Upper lobe of left lung (tissue), 6 donors: Measurements from ENCODE around the gene CCDC106. TPM values are rescaled to one million over a fixed set of nuclear protein-coding genes. Genes with fewer than 3 reads are reported as not detected.

Experiments
- ATAC-seq, 2 donors: fragments of 200-7000 bp; cut with Tn5 transposase; one replicate each; pipeline ENCODE4 v1.9.1; 2022; ENCODE audit warnings: mild to moderate bottlenecking in 2 of 2, moderate library complexity in 2 of 2; ENCODE audit not compliant: low FRiP score in 2 of 2
- DNase-seq, 2 donors: peaks; one replicate each; pipeline ENCODE4 v3.0.0-alpha.2; 2019 to 2020
- H3K27ac ChIP-seq, 4 donors: fragments of 200-600 bp; sonication (generic); one replicate each; pipeline ENCODE4 v1.5.1; 2016 to 2019
- H3K27me3 ChIP-seq, 4 donors: fragments of 200-600 bp; sonication (generic); one replicate each; pipeline ENCODE4 v1.5.1; 2017 to 2019
- H3K36me3 ChIP-seq, 4 donors: fragments of 200-600 bp; sonication (generic); one replicate each; pipeline ENCODE4 v1.5.1; 2016 to 2019
- H3K4me1 ChIP-seq, 4 donors: fragments of 200-600 bp; sonication (generic); one replicate each; pipeline ENCODE4 v1.5.1; 2018 to 2019
- H3K4me3 ChIP-seq, 4 donors: fragments of 200-600 bp; sonication (generic); one replicate each; pipeline ENCODE4 v1.5.1; 2017 to 2019; ENCODE audit warnings: mild to moderate bottlenecking in 2 of 4, moderate library complexity in 1 of 4
- H3K9me3 ChIP-seq, 4 donors: fragments of 200-600 bp; sonication (generic); one replicate each; pipeline ENCODE4 v1.5.1; 2018 to 2019
- CTCF ChIP-seq, 6 experiments: fragments of 450-650 bp in 4 of 6; fragments of 200-600 bp in 2 of 6; sonication (generic) in 2 of 6; IDR thresholded peaks; one replicate each; pipeline ENCODE4 v1.5.1; 2016 to 2019; ENCODE audit warnings: antibody characterized with exemption in 6 of 6
- EP300 ChIP-seq, 4 donors: sonication (generic); formaldehyde crosslinking; IDR thresholded peaks; one replicate each; pipeline ENCODE4 v1.5.1; 2017; ENCODE audit warnings: antibody characterized with exemption in 4 of 4, control low read depth in 2 of 4
- POLR2A ChIP-seq, 4 donors: fragments of 450-650 bp; IDR thresholded peaks; one replicate each; pipeline ENCODE4 v1.5.1; 2016 to 2017; ENCODE audit warnings: antibody characterized with exemption in 4 of 4, mild to moderate bottlenecking in 2 of 4
- POLR2AphosphoS5 ChIP-seq, 2 donors: sonication (generic); formaldehyde crosslinking; IDR thresholded peaks; one replicate each; pipeline ENCODE4 v1.5.1; 2017; ENCODE audit warnings: antibody characterized with exemption in 2 of 2
- WGBS, 2 donors: methylation state at CpG; one replicate each; pipeline ENCODE4 v1.1.5; 2017 to 2018; 5-methylcytosine and 5-hydroxymethylcytosine counted together
- total RNA-seq, 6 donors: library from RNA; depleted of rRNA in 4 of 6; stranded (reverse); fragments of >200 nt in 4 of 6; gene quantifications; one replicate each; pipeline versions ENCODE4 v1.1.0 to v1.2.1, GENCODE V29; 2016 to 2021
- donor health status: DM: no; HTN: no; CAD: no; lungs with moderate emphysema.
- donor health status: DM: no; HTN: yes; CAD: no; lungs with severe emphysema.

The CCDC106 gene
- total RNA-seq, 6 donors from 2014 or later, result 15.3 to 44.0 (median 17.1) TPM

GRCh38 chr19:55651236-55651635 lies 3.2 kb downstream of the CCDC106 start:
- DNase-seq, result no peak
- 93 to 97% methylated on average over 16 to 18 of the region's 18 CpGs for WGBS, 2 donors

GRCh38 chr19:55652311-55653128 lies 4.5 kb downstream of the CCDC106 start:
- Histone ChIP-seq H3K27me3 (no peaks in the 10 kb centered on the region), H3K4me1 (peaks cover 38 to 57% (median 40%) of the 10 kb centered on the region in 4 donors), H3K27ac (peak overlapping the region in 2 of 4 donors; percentile 99 to 100), H3K36me3 (peaks cover 0 to 11% (median 0%) of the 10 kb centered on the region in 4 donors), H3K9me3 (no peaks in the 10 kb centered on the region), H3K4me3 (no peak overlapping the region)
- WGBS, 2 donors, result 84 to 86% methylated on average over 63 of the region's 71 CpGs
- DNase-seq, result peak in 1 of 2 donors; percentile 90
- ATAC-seq, result no peak
- no peak for TF ChIP-seq CTCF (IDR thresholded peaks at IDR 0.05)
- TF ChIP-seq POLR2AphosphoS5 (IDR thresholded peaks at IDR 0.05), result no peak
- TF ChIP-seq POLR2A (IDR thresholded peaks at IDR 0.05), result no peak
- no peak for TF ChIP-seq EP300 (IDR thresholded peaks at IDR 0.05)

More at GRCh38 chr19:55651236-55651635, 3.2 kb downstream of the CCDC106 start:
- H3K36me3 ChIP-seq, result peaks cover 0 to 11% (median 0%) of the 10 kb centered on the region in 4 donors
- no peak overlapping the region for H3K27ac ChIP-seq
- no peaks in the 10 kb centered on the region for H3K27me3 ChIP-seq
- no peaks in the 10 kb centered on the region for H3K9me3 ChIP-seq
- TF ChIP-seq CTCF (IDR thresholded peaks at IDR 0.05), result no peak
- no peak for TF ChIP-seq POLR2A (IDR thresholded peaks at IDR 0.05)
- no peak for TF ChIP-seq EP300 (IDR thresholded peaks at IDR 0.05)
- no peak for TF ChIP-seq POLR2AphosphoS5 (IDR thresholded peaks at IDR 0.05)
- no peak for ATAC-seq
- no peak overlapping the region for H3K4me3 ChIP-seq
- peaks cover 31 to 51% (median 36%) of the 10 kb centered on the region in 4 donors for H3K4me1 ChIP-seq

DNA sequence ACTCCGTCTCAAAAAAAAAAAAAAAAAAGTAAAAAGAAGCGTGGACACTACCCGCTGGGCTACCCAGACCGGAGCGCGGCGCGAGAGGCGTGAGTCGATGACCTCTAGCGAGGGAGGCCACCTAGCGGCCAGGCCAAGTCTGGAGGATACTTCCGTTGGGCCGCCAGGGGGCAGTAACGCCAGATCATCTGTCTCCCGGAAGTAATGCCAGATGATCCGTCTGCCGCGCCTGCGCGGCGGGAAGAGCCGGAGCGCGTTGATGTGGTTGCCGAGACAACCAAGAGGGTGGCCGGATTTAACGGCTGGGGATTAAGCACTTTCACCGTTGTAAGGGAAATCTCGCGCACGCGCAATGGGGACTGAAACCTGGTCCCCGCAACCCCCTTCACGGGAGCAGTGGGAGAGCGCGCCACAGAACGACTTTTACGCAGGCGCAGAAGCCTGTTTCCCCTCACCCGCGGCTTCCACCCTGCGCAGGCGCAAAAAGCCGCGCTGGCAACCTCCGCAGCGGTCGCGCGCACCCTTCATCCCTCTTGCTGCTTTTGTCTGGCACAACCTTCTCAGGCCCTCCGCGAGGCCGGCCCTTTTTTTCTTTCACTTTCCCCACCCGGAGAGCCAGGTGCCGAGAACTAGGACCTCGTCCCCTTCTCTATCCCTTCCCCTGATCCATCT lies 5.8 kb downstream of the CCDC106 start:
- peak; percentile 84 to 94 for TF ChIP-seq POLR2AphosphoS5 (IDR thresholded peaks at IDR 0.05)
- peak; percentile 98 to 100 (median 100) for TF ChIP-seq CTCF (IDR thresholded peaks at IDR 0.05)
- TF ChIP-seq POLR2A (IDR thresholded peaks at IDR 0.05), result peak; percentile 60 to 94 (median 78)
- TF ChIP-seq EP300 (IDR thresholded peaks at IDR 0.05), result no peak
- Histone ChIP-seq H3K4me3 (peak overlapping the region; percentile 39 to 99 (median 91)), H3K27ac (peak overlapping the region; percentile 96 to 100 (median 99)), H3K9me3 (no peaks in the 10 kb centered on the region), H3K27me3 (no peaks in the 10 kb centered on the region), H3K4me1 (peaks cover 41 to 57% (median 47%) of the 10 kb centered on the region in 4 donors), H3K36me3 (peaks cover 0 to 11% (median under 1%) of the 10 kb centered on the region in 4 donors)
- ATAC-seq (peak; percentile 85 to 93), DNase-seq (peak; percentile 97 to 98)
- 0 to 1% methylated on average over 38 to 55 of the region's 57 CpGs for WGBS, 2 donors

GRCh38 chr19:55654323-55654867 lies 6.4 kb downstream of the CCDC106 start:
- DNase-seq (peak in 1 of 2 donors; percentile 99), ATAC-seq (peak; percentile 91 to 95)
- H3K27me3 ChIP-seq, result no peaks in the 10 kb centered on the region
- WGBS, 2 donors, result 0% methylated on average over 23 to 42 of the region's 52 CpGs
- peak overlapping the region; percentile 96 to 100 (median 99) for H3K27ac ChIP-seq
- no peaks in the 10 kb centered on the region for H3K9me3 ChIP-seq
- no peak for TF ChIP-seq EP300 (IDR thresholded peaks at IDR 0.05)
- no peak for TF ChIP-seq POLR2A (IDR thresholded peaks at IDR 0.05)
- no peak for TF ChIP-seq CTCF (IDR thresholded peaks at IDR 0.05)
- no peak for TF ChIP-seq POLR2AphosphoS5 (IDR thresholded peaks at IDR 0.05)
- H3K4me1 ChIP-seq, result peaks cover 41 to 57% (median 46%) of the 10 kb centered on the region in 4 donors
- peak overlapping the region; percentile 39 to 99 (median 91) for H3K4me3 ChIP-seq
- peaks cover 0 to 16% (median 7%) of the 10 kb centered on the region in 4 donors for H3K36me3 ChIP-seq
